DMS 273 treated with DMSO at 0.1 percent for 48 hours (cell line): ENCODE results near the gene HSPG2.
"Not testable (repeated sequence)": the region's sequence is repeated elsewhere in the genome, so short reads cannot be mapped to it uniquely, and the experiment has no call there.

Experiments used
- DNase-seq: peaks from one replicate; lab custom pipeline; 2025; lab: John Stamatoyannopoulos, UW

The HSPG2 gene

GRCh38 chr1:21843208-21843607 lies 93.9 kb downstream of the HSPG2 start:
- no peak for DNase-seq

GRCh38 chr1:21842606-21843162 lies 94.4 kb downstream of the HSPG2 start:
- DNase-seq, result no peak

- DNase-seq, result no peak
These were observed 95.2 kb downstream of the HSPG2 start for GRCh38 chr1:21841852-21842466.

- no peak for DNase-seq
These were observed 96.1 kb downstream of the HSPG2 start for GRCh38 chr1:21840981-21841380.

- no peak for DNase-seq
These were observed 97.6 kb downstream of the HSPG2 start for GRCh38 chr1:21839337-21840037.

GRCh38 chr1:21838359-21839157 lies 98.6 kb downstream of the HSPG2 start:
- DNase-seq, result no peak

- no peak for DNase-seq
These were observed 99.6 kb downstream of the HSPG2 start for GRCh38 chr1:21837476-21837875.

- DNase-seq, result no peak
These were observed 100.4 kb downstream of the HSPG2 start for GRCh38 chr1:21836729-21837128.

GRCh38 chr1:21836010-21836409 lies 101.1 kb downstream of the HSPG2 start:
- no peak for DNase-seq

GRCh38 chr1:21834666-21835065 lies 102.4 kb downstream of the HSPG2 start:
- no peak for DNase-seq

GRCh38 chr1:21834094-21834493 lies 103.0 kb downstream of the HSPG2 start:
- DNase-seq, result no peak

- DNase-seq, result no peak
These were observed 103.6 kb downstream of the HSPG2 start for GRCh38 chr1:21833392-21833976.

GRCh38 chr1:21831454-21831970 lies 105.6 kb downstream of the HSPG2 start:
- no peak for DNase-seq

GRCh38 chr1:21830792-21831453 lies 106.2 kb downstream of the HSPG2 start:
- DNase-seq, result no peak

GRCh38 chr1:21829294-21829693 lies 107.8 kb downstream of the HSPG2 start:
- DNase-seq, result no peak

- DNase-seq, result no peak
These were observed 108.5 kb downstream of the HSPG2 start for GRCh38 chr1:21828506-21829210.

GRCh38 chr1:21828075-21828474 lies 109.0 kb downstream of the HSPG2 start:
- no peak for DNase-seq

- DNase-seq, result no peak
These were observed 109.9 kb downstream of the HSPG2 start for GRCh38 chr1:21827141-21827679.

- not testable (repeated sequence) for DNase-seq
These were observed 110.4 kb downstream of the HSPG2 start for GRCh38 chr1:21826694-21827093.

- no peak for DNase-seq
These were observed 111.7 kb downstream of the HSPG2 start for GRCh38 chr1:21825393-21825792.

- DNase-seq, result no peak
These were observed 112.2 kb downstream of the HSPG2 start for GRCh38 chr1:21824926-21825325.
